Loucy (cell line): ENCODE data around the gene COL10A1.

Experiments
- H2AFZ ChIP-seq: fragments of 200-600 bp; sonication (generic); 2 replicates; pipeline ENCODE4 v1.6.0; 2016; ENCODE audit warnings: antibody characterized with exemption, mild to moderate bottlenecking, low read length, moderate library complexity
- H3F3A ChIP-seq: fragments of 200-600 bp; 2 replicates; pipeline ENCODE4 v1.6.0; 2016; ENCODE audit warnings: antibody characterized with exemption, low read depth, mild to moderate bottlenecking
- H3K27me3 ChIP-seq: fragments of 200-600 bp; sonication (generic); 2 replicates; pipeline ENCODE4 v1.6.1; 2014; ENCODE audit warnings: low read length, mild to moderate bottlenecking; ENCODE audit not compliant: insufficient read depth, poor library complexity, severe bottlenecking
- H3K36me3 ChIP-seq: fragments of 200-600 bp; sonication (generic); 2 replicates; pipeline ENCODE4 v1.6.1; 2016; ENCODE audit warnings: low read length; ENCODE audit not compliant: insufficient read depth
- H3K4me1 ChIP-seq: fragments of 200-600 bp; sonication (generic); 2 replicates; pipeline ENCODE4 v1.5.1; 2014; ENCODE audit warnings: low read length, mild to moderate bottlenecking; ENCODE audit not compliant: insufficient read depth, poor library complexity, severe bottlenecking
- H3K4me2 ChIP-seq: fragments of 200-600 bp; sonication (generic); 2 replicates; pipeline ENCODE4 v1.6.0; 2014; ENCODE audit warnings: antibody characterized with exemption, low read length, low read depth, mild to moderate bottlenecking; ENCODE audit not compliant: poor library complexity, severe bottlenecking
- H3K4me3 ChIP-seq: fragments of 200-600 bp; sonication (generic); 2 replicates; pipeline ENCODE4 v1.5.1; 2014; ENCODE audit warnings: low read length, mild to moderate bottlenecking, mixed read lengths; ENCODE audit not compliant: poor library complexity, severe bottlenecking
- H3K79me2 ChIP-seq: fragments of 200-600 bp; sonication (generic); 2 replicates; pipeline ENCODE4 v1.6.1; 2014; ENCODE audit warnings: low read length; ENCODE audit not compliant: insufficient read depth
- H3K9ac ChIP-seq: fragments of 200-600 bp; sonication (generic); 2 replicates; pipeline ENCODE4 v1.6.0; 2014; ENCODE audit warnings: mild to moderate bottlenecking, low read depth, low read length, moderate library complexity; ENCODE audit not compliant: poor library complexity, severe bottlenecking
- H3K9me2 ChIP-seq: fragments of 200-600 bp; sonication (generic); replicated peaks from 2 replicates; pipeline ENCODE4 v1.6.1; 2016; ENCODE audit warnings: low read depth, low read length, mixed read lengths
- H3K9me3 ChIP-seq: fragments of 200-600 bp; sonication (generic); 2 replicates; pipeline ENCODE4 v1.6.1; 2014; ENCODE audit warnings: mild to moderate bottlenecking, antibody characterized with exemption, low read length, low read depth; ENCODE audit not compliant: insufficient read depth
- H4K20me1 ChIP-seq: fragments of 200-600 bp; sonication (generic); 2 replicates; pipeline ENCODE4 v1.6.0; 2014; ENCODE audit warnings: antibody characterized with exemption, low read length, mild to moderate bottlenecking; ENCODE audit not compliant: insufficient read depth, poor library complexity, severe bottlenecking
- EZH2phosphoT487 ChIP-seq: fragments of 200-600 bp; IDR thresholded peaks from 2 replicates; pipeline ENCODE4 v1.6.1; 2018; ENCODE audit warnings: antibody characterized with exemption, mild to moderate bottlenecking, moderate library complexity, borderline replicate concordance
- TF ChIP-seq, protein P1 (sequence below): fragments of 200-600 bp; sonication (generic); conservative IDR thresholded peaks from 2 replicates; pipeline ENCODE4 v1.5.1; 2014; ENCODE audit warnings: mild to moderate bottlenecking, antibody characterized with exemption, low read length

COL10A1 gene

DNA sequence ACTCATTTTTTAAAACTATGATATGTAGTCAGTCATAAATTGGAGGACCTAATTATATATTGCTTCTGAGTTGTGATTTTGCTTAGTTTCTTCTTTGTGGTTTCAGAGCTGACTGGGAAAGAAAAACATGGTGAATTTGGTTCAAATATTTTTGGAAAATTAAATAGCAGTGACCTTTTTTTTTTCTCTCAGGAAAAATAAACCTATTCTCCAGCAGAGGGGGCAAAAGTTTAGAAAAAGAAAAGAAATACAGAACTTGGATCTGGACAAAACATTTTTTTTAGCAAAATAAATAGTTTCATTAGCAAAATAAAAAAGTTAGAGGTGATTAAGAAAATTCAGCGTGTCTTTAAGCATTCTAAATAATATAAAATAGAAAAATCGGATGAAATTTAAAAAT, 10.2 kb downstream of the COL10A1 start:
- Histone ChIP-seq H4K20me1 (no peaks in the 10 kb centered on the region), H3K9ac (no peak overlapping the region), H3K4me3 (no peak overlapping the region), H3F3A (no peaks in the 10 kb centered on the region), H3K9me3 (no peaks in the 10 kb centered on the region), H3K27me3 (no peaks in the 10 kb centered on the region), H3K9me2 (no peaks in the 10 kb centered on the region), H3K4me2 (no peak overlapping the region), H2AFZ (no peak overlapping the region), H3K4me1 (no peaks in the 10 kb centered on the region), H3K79me2 (no peaks in the 10 kb centered on the region), H3K36me3 (peaks cover 16% of the 10 kb centered on the region; the same call in 1 of the 2 replicates)
- TF ChIP-seq, protein P1, sequence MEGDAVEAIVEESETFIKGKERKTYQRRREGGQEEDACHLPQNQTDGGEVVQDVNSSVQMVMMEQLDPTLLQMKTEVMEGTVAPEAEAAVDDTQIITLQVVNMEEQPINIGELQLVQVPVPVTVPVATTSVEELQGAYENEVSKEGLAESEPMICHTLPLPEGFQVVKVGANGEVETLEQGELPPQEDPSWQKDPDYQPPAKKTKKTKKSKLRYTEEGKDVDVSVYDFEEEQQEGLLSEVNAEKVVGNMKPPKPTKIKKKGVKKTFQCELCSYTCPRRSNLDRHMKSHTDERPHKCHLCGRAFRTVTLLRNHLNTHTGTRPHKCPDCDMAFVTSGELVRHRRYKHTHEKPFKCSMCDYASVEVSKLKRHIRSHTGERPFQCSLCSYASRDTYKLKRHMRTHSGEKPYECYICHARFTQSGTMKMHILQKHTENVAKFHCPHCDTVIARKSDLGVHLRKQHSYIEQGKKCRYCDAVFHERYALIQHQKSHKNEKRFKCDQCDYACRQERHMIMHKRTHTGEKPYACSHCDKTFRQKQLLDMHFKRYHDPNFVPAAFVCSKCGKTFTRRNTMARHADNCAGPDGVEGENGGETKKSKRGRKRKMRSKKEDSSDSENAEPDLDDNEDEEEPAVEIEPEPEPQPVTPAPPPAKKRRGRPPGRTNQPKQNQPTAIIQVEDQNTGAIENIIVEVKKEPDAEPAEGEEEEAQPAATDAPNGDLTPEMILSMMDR = peak; percentile 59
- TF ChIP-seq EZH2phosphoT487 = no peak

DNA sequence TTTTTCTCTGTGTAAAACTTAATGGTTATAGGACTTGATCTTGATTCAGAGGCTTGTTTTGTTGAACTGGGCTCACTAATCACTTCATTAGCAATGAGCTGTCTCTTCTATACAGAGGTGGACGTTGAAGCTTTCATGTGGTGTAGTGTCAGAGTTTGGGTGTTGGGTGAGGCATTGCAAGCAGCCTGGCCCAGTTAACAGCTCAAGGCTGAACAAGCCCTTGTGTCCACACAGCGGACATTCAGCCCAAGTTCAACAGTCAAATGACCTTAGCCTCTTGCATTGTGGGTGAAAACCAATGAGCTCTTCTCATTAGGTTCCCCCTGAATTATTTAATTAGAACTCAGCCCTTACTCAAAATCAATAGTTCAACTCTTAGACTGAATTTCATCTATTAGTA, 12.5 kb downstream of the COL10A1 start:
- no peaks in the 10 kb centered on the region for H3K9me3 ChIP-seq
- H2AFZ ChIP-seq = no peak overlapping the region
- H4K20me1 ChIP-seq = no peaks in the 10 kb centered on the region
- H3K4me1 ChIP-seq = no peaks in the 10 kb centered on the region
- H3K4me2 ChIP-seq = no peak overlapping the region
- TF ChIP-seq EZH2phosphoT487 = no peak
- TF ChIP-seq, protein P1 = no peak
- H3K36me3 ChIP-seq = peaks cover 22% of the 10 kb centered on the region; the same call in 1 of the 2 replicates
- no peaks in the 10 kb centered on the region for H3K9me2 ChIP-seq
- no peaks in the 10 kb centered on the region for H3K27me3 ChIP-seq
- H3K79me2 ChIP-seq = no peaks in the 10 kb centered on the region
- H3F3A ChIP-seq = no peaks in the 10 kb centered on the region
- no peak overlapping the region for H3K9ac ChIP-seq
- H3K4me3 ChIP-seq = no peak overlapping the region

DNA sequence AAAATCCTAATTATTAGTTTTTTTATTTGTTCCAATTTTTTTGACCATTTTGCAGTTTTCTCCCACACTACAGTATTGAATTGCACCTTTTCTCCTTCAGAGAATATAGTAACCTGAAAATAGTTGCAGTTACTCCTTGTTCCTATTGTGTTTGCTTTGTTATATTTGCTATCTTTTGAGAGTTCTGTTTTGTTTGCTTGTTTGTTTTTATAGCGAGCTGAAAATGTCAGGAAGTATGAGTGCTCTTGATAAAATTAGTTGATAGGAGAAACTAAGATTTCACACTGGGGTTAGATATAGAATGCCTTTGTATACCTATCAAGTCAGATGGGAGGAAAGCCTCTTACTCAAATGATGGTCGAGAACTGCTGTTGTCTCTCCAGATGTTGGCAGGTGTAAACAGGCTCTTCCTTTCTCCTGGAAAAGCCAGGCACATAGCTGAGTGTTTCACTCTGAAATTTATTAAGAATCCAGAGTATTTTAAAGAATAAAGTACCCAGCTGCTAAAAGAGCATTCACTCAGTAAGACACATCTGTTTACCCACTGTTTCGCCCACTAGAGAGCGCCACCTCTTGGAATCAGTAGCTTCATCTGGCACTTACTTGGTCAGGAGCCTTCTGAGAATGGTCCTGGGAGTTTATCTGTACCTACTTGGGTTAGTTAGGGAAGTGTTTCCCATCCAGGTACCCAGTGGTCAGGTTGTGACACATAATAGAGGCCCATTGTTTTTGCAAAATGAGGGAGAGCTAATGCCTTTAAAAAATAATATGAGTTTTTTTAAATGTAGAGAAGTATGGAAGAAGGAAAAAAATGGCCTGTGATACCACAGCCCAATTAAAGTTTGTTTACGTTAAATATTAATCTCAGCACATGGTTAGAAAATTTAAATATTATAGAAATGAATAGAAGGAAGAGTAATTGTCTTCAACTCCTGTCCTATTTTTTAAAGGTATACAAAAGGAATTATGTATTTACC, 14.1 kb downstream of the COL10A1 start:
- Histone ChIP-seq H3K4me1 (no peaks in the 10 kb centered on the region), H3K9ac (no peak overlapping the region), H3F3A (no peaks in the 10 kb centered on the region), H3K27me3 (no peaks in the 10 kb centered on the region), H3K9me3 (no peaks in the 10 kb centered on the region), H3K4me3 (no peak overlapping the region), H4K20me1 (no peaks in the 10 kb centered on the region), H3K36me3 (peaks cover 22% of the 10 kb centered on the region; the same call in 1 of the 2 replicates), H3K9me2 (no peaks in the 10 kb centered on the region), H3K79me2 (no peaks in the 10 kb centered on the region), H3K4me2 (no peak overlapping the region), H2AFZ (no peak overlapping the region)
- TF ChIP-seq EZH2phosphoT487 = no peak
- TF ChIP-seq, protein P1 = peak; percentile 89
